ENCODE measurements around the gene TSPO2.

- no peak for TF ChIP-seq POLR2AphosphoS5 (IDR thresholded peaks at IDR 0.05; ENCODE audit: low read depth, low read length)
- TF ChIP-seq POLR2A (IDR thresholded peaks at IDR 0.05; ENCODE audit: low read depth, low read length): no peak
These were observed 4.1 kb upstream of the TSPO2 start for GRCh38 chr6:41038205-41038604.
